Activated naive CD8-positive, alpha-beta T cell treated with anti-CD3 and anti-CD28 coated beads for 36 hours (primary cell): Measurements from ENCODE around the gene ASAH2B. TPM values are rescaled to one million over a fixed set of nuclear protein-coding genes. Genes with fewer than 3 reads are reported as not detected.
A peak's percentile ranks its signal among the peaks of the same experiment; 100 is the strongest.
"Not testable (repeated sequence)": the region's sequence is repeated elsewhere in the genome, so short reads cannot be mapped to it uniquely, and the experiment has no call there.

Source experiments
- DNase-seq: peaks from one replicate; pipeline ENCODE4 v3.0.0; 2021
- H3K27ac Mint-ChIP-seq: one replicate; pipeline ENCODE4 v1.8.0; 2022; ENCODE audit warnings: mild to moderate bottlenecking, moderate library complexity, mixed read lengths
- H3K27me3 Mint-ChIP-seq: one replicate; pipeline ENCODE4 v1.8.0; 2022; ENCODE audit warnings: mild to moderate bottlenecking, mixed read lengths
- H3K36me3 Mint-ChIP-seq: one replicate; pipeline ENCODE4 v1.8.0; 2021; ENCODE audit warnings: mild to moderate bottlenecking, mixed read lengths
- H3K4me1 Mint-ChIP-seq: one replicate; pipeline ENCODE4 v1.8.0; 2021; ENCODE audit warnings: mixed read lengths
- H3K4me3 Mint-ChIP-seq: one replicate; pipeline ENCODE4 v1.8.0; 2022; ENCODE audit warnings: mild to moderate bottlenecking, moderate library complexity, mixed read lengths
- H3K9me3 Mint-ChIP-seq: one replicate; pipeline ENCODE4 v1.8.0; 2022; ENCODE audit warnings: mixed read lengths
- total RNA-seq, 2 experiments: library from RNA; stranded (reverse); gene quantifications; one replicate each; pipeline ENCODE4 v1.2.3, GENCODE V29; 2021

Gene ASAH2B
- total RNA-seq: 1 to 10 TPM; 7.7 to 8.9 TPM

- H3K4me1 Mint-ChIP-seq: peaks cover 21% of the 10 kb centered on the region
- H3K27me3 Mint-ChIP-seq: no peaks in the 10 kb centered on the region
- peak within 1 kb of the TSS; percentile 97 for H3K27ac Mint-ChIP-seq
- H3K4me3 Mint-ChIP-seq: peak within 1 kb of the TSS; percentile 98
- DNase-seq: peak; percentile 79
- H3K9me3 Mint-ChIP-seq: no peaks in the 10 kb centered on the region
- H3K36me3 Mint-ChIP-seq: peaks cover 2% of the 10 kb centered on the region
Observed at GRCh38 chr10:50739618-50740292, at the start of gene ASAH2B. TSS of gene ASAH2B (plus strand) at chr10:50739936. CDS start at chr10:50745131, 5,195 bp downstream.

- not testable (repeated sequence) for H3K4me1 Mint-ChIP-seq, H3K27ac Mint-ChIP-seq, DNase-seq, H3K36me3 Mint-ChIP-seq, H3K4me3 Mint-ChIP-seq, H3K27me3 Mint-ChIP-seq, H3K9me3 Mint-ChIP-seq
Observed at GRCh38 chr10:50697819-50698218, 41.9 kb upstream of the ASAH2B start.

GRCh38 chr10:50701947-50702346 is 37.8 kb upstream of the ASAH2B start:
- H3K4me3 Mint-ChIP-seq, H3K9me3 Mint-ChIP-seq, H3K4me1 Mint-ChIP-seq, H3K27ac Mint-ChIP-seq, H3K36me3 Mint-ChIP-seq, H3K27me3 Mint-ChIP-seq, DNase-seq: not testable (repeated sequence)

GRCh38 chr10:50702997-50703396 is 36.7 kb upstream of the ASAH2B start:
- H3K27ac Mint-ChIP-seq, DNase-seq, H3K4me1 Mint-ChIP-seq, H3K9me3 Mint-ChIP-seq, H3K27me3 Mint-ChIP-seq, H3K36me3 Mint-ChIP-seq, H3K4me3 Mint-ChIP-seq: not testable (repeated sequence)

GRCh38 chr10:50704436-50705079 is 35.2 kb upstream of the ASAH2B start:
- not testable (repeated sequence) for H3K27me3 Mint-ChIP-seq, H3K9me3 Mint-ChIP-seq, H3K36me3 Mint-ChIP-seq, H3K27ac Mint-ChIP-seq, DNase-seq, H3K4me1 Mint-ChIP-seq, H3K4me3 Mint-ChIP-seq

GRCh38 chr10:50706006-50706405 is 33.7 kb upstream of the ASAH2B start:
- not testable (repeated sequence) for H3K4me1 Mint-ChIP-seq, H3K27me3 Mint-ChIP-seq, DNase-seq, H3K9me3 Mint-ChIP-seq, H3K36me3 Mint-ChIP-seq, H3K4me3 Mint-ChIP-seq, H3K27ac Mint-ChIP-seq

GRCh38 chr10:50710241-50710640 is 29.5 kb upstream of the ASAH2B start:
- not testable (repeated sequence) for H3K4me3 Mint-ChIP-seq, H3K27ac Mint-ChIP-seq, DNase-seq, H3K9me3 Mint-ChIP-seq, H3K27me3 Mint-ChIP-seq, H3K36me3 Mint-ChIP-seq, H3K4me1 Mint-ChIP-seq

- not testable (repeated sequence) for H3K36me3 Mint-ChIP-seq, DNase-seq, H3K9me3 Mint-ChIP-seq
Observed at GRCh38 chr10:50723812-50724211, 15.9 kb upstream of the ASAH2B start.

GRCh38 chr10:50728112-50728511 is 11.6 kb upstream of the ASAH2B start:
- H3K9me3 Mint-ChIP-seq, H3K4me1 Mint-ChIP-seq, H3K36me3 Mint-ChIP-seq, H3K27ac Mint-ChIP-seq, DNase-seq, H3K4me3 Mint-ChIP-seq: not testable (repeated sequence)
- peaks cover 39% of the 10 kb centered on the region for H3K27me3 Mint-ChIP-seq

More at GRCh38 chr10:50723812-50724211, 15.9 kb upstream of the ASAH2B start:
- H3K4me1 Mint-ChIP-seq, H3K4me3 Mint-ChIP-seq, H3K27ac Mint-ChIP-seq: not testable (repeated sequence)
- peaks cover 35% of the 10 kb centered on the region for H3K27me3 Mint-ChIP-seq

- peaks cover 21% of the 10 kb centered on the region for H3K4me1 Mint-ChIP-seq
Observed at GRCh38 chr10:50738987-50739617, 634 bp upstream of the ASAH2B start.

GRCh38 chr10:50740293-50740648 is 535 bp downstream of the ASAH2B start:
- Mint-ChIP-seq H3K27me3 (no peaks in the 10 kb centered on the region), H3K4me3 (peak overlapping the region; percentile 98), H3K4me1 (peaks cover 21% of the 10 kb centered on the region), H3K9me3 (no peaks in the 10 kb centered on the region), H3K27ac (peak overlapping the region; percentile 97), H3K36me3 (peaks cover 2% of the 10 kb centered on the region)
- DNase-seq: peak; percentile 32

More at GRCh38 chr10:50738987-50739617, 634 bp upstream of the ASAH2B start:
- Mint-ChIP-seq H3K4me3 (peak overlapping the region; percentile 98), H3K27ac (peak overlapping the region; percentile 97)
- not testable (repeated sequence) for H3K27me3 Mint-ChIP-seq, DNase-seq, H3K9me3 Mint-ChIP-seq, H3K36me3 Mint-ChIP-seq

- H3K4me3 Mint-ChIP-seq, DNase-seq, H3K9me3 Mint-ChIP-seq, H3K36me3 Mint-ChIP-seq, H3K27ac Mint-ChIP-seq, H3K27me3 Mint-ChIP-seq: not testable (repeated sequence)
- H3K4me1 Mint-ChIP-seq: peaks cover 21% of the 10 kb centered on the region
Observed at GRCh38 chr10:50742820-50743219, 3.1 kb downstream of the ASAH2B start.

GRCh38 chr10:50766774-50767513 is 27.2 kb downstream of the ASAH2B start:
- not testable (repeated sequence) for H3K4me1 Mint-ChIP-seq, H3K36me3 Mint-ChIP-seq, H3K9me3 Mint-ChIP-seq, H3K4me3 Mint-ChIP-seq, H3K27me3 Mint-ChIP-seq, DNase-seq, H3K27ac Mint-ChIP-seq

- H3K36me3 Mint-ChIP-seq, H3K27me3 Mint-ChIP-seq, DNase-seq, H3K4me1 Mint-ChIP-seq, H3K27ac Mint-ChIP-seq, H3K4me3 Mint-ChIP-seq, H3K9me3 Mint-ChIP-seq: not testable (repeated sequence)
Observed at GRCh38 chr10:50772042-50772441, 32.3 kb downstream of the ASAH2B start.

- H3K9me3 Mint-ChIP-seq, H3K36me3 Mint-ChIP-seq: not testable (repeated sequence)
Observed at GRCh38 chr10:50774868-50775267, 35.1 kb downstream of the ASAH2B start.

More at GRCh38 chr10:50774868-50775267, 35.1 kb downstream of the ASAH2B start:
- H3K4me3 Mint-ChIP-seq, H3K27ac Mint-ChIP-seq, H3K4me1 Mint-ChIP-seq, DNase-seq, H3K27me3 Mint-ChIP-seq: not testable (repeated sequence)
